Ishikawa (cell line): ENCODE data around the gene YPEL2.

Experiments used
- CEBPB ChIP-seq: IDR thresholded peaks from 2 replicates; pipeline ENCODE4 v1.6.1; 2012
- NFIC ChIP-seq: IDR thresholded peaks from 2 replicates; pipeline ENCODE4 v1.6.1; 2012
- RAD21 ChIP-seq: IDR thresholded peaks from 2 replicates; pipeline ENCODE4 v1.6.1; 2012; ENCODE audit warnings: low read depth
- TAF1 ChIP-seq: IDR thresholded peaks from 2 replicates; pipeline ENCODE4 v1.6.1; 2012; ENCODE audit warnings: low read depth, mild to moderate bottlenecking
- TCF12 ChIP-seq: IDR thresholded peaks from 2 replicates; pipeline ENCODE4 v1.6.1; 2012; ENCODE audit warnings: low read depth
- YY1 ChIP-seq: IDR thresholded peaks from 2 replicates; pipeline ENCODE4 v1.6.1; 2012; ENCODE audit warnings: low read depth
- ZBTB7A ChIP-seq: IDR thresholded peaks from 2 replicates; pipeline ENCODE4 v1.6.1; 2012; ENCODE audit warnings: low read depth
- TF ChIP-seq, protein P1 (sequence below): IDR thresholded peaks from 2 replicates; pipeline ENCODE4 v1.6.1; 2012; ENCODE audit warnings: low read depth, mild to moderate bottlenecking
- TF ChIP-seq, protein P2 (sequence below): IDR thresholded peaks from 2 replicates; pipeline ENCODE4 v1.6.1; 2012
- TF ChIP-seq, protein P3 (sequence below): IDR thresholded peaks from 2 replicates; pipeline ENCODE4 v1.6.1; 2012

DNA sequence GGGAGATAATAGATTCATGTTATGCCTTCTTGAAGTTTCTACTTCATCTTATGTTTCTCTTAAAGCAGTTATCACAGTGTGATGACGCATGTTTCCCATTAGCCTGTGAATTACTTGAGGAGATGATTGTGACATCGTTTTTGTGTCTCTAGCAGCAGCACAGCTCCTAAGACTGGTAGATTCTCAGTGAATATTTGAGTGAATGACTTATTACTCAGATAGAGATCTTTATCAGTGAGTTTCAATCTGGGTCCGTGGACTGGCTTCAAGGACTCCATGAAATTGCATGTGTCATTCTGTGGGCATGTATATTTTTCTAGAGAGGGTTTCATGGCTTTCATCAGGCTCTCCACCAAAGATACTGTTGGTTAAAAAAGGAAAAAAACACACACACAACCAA lies 29.9 kb downstream of the YPEL2 start:
- TF ChIP-seq NFIC (no peak), ZBTB7A (no peak), YY1 (no peak), TCF12 (no peak), TAF1 (no peak), RAD21 (no peak), CEBPB (no peak)
- TF ChIP-seq, protein P1, sequence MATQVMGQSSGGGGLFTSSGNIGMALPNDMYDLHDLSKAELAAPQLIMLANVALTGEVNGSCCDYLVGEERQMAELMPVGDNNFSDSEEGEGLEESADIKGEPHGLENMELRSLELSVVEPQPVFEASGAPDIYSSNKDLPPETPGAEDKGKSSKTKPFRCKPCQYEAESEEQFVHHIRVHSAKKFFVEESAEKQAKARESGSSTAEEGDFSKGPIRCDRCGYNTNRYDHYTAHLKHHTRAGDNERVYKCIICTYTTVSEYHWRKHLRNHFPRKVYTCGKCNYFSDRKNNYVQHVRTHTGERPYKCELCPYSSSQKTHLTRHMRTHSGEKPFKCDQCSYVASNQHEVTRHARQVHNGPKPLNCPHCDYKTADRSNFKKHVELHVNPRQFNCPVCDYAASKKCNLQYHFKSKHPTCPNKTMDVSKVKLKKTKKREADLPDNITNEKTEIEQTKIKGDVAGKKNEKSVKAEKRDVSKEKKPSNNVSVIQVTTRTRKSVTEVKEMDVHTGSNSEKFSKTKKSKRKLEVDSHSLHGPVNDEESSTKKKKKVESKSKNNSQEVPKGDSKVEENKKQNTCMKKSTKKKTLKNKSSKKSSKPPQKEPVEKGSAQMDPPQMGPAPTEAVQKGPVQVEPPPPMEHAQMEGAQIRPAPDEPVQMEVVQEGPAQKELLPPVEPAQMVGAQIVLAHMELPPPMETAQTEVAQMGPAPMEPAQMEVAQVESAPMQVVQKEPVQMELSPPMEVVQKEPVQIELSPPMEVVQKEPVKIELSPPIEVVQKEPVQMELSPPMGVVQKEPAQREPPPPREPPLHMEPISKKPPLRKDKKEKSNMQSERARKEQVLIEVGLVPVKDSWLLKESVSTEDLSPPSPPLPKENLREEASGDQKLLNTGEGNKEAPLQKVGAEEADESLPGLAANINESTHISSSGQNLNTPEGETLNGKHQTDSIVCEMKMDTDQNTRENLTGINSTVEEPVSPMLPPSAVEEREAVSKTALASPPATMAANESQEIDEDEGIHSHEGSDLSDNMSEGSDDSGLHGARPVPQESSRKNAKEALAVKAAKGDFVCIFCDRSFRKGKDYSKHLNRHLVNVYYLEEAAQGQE, result no peak
- TF ChIP-seq, protein P2, sequence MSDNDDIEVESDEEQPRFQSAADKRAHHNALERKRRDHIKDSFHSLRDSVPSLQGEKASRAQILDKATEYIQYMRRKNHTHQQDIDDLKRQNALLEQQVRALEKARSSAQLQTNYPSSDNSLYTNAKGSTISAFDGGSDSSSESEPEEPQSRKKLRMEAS, result no peak
- TF ChIP-seq, protein P3, sequence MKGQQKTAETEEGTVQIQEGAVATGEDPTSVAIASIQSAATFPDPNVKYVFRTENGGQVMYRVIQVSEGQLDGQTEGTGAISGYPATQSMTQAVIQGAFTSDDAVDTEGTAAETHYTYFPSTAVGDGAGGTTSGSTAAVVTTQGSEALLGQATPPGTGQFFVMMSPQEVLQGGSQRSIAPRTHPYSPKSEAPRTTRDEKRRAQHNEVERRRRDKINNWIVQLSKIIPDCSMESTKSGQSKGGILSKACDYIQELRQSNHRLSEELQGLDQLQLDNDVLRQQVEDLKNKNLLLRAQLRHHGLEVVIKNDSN, result no peak
